GM13976 (cell line): ENCODE measurements around the gene FBXW2.

ENCODE experiments used
- DNase-seq: peaks from one replicate; pipeline ENCODE4 v3.0.0; 2012; ENCODE audit warnings: low spot score
- CTCF ChIP-seq: IDR thresholded peaks from 2 replicates; pipeline ENCODE4 v1.5.1; 2012; ENCODE audit warnings: borderline replicate concordance, mild to moderate bottlenecking; ENCODE audit not compliant: insufficient read depth; ENCODE audit errors: extremely low read depth, missing control alignments, control extremely low read depth
- in situ Hi-C: fragments of 300-500 bp; cut with MboI; formaldehyde crosslinking; loops from one replicate; pipeline ENCODE4 v1.12.0; 2022; ENCODE audit warnings: low sequenced_read_pairs, mixed read lengths, inconsistent platforms; ENCODE audit not compliant: unreplicated experiment

FBXW2 gene

GRCh38 chr9:120714088-120714845, 78.9 kb downstream of the FBXW2 start, which contains the start of gene MEGF9:
Gene MEGF9, minus strand, starts transcription at chr9:120714470. Its CDS starts 112 bp downstream, at chr9:120714358.
- TF ChIP-seq CTCF: no peak
- in situ Hi-C loops: no loop called here
- peak; percentile 99 for DNase-seq

- TF ChIP-seq CTCF: no peak
- in situ Hi-C loops: no loop called here
- DNase-seq: peak; percentile 36
Observed at GRCh38 chr9:120713257-120714087, 79.7 kb downstream of the FBXW2 start.

GRCh38 chr9:120712539-120713031, 80.6 kb downstream of the FBXW2 start:
- in situ Hi-C loops: no loop called here
- TF ChIP-seq CTCF: no peak
- no peak for DNase-seq

- in situ Hi-C loops: no loop called here
Observed at GRCh38 chr9:120711841-120712538, 81.2 kb downstream of the FBXW2 start.

GRCh38 chr9:120711354-120711753, 81.9 kb downstream of the FBXW2 start:
- in situ Hi-C loops: no loop called here
- no peak for TF ChIP-seq CTCF
- no peak for DNase-seq

More at GRCh38 chr9:120711841-120712538, 81.2 kb downstream of the FBXW2 start:
- TF ChIP-seq CTCF: no peak
- DNase-seq: no peak
